SKM-1 treated with dmso at 0.1 percent for 144 hours (cell line): ENCODE measurements around the gene MINPP1.
"Not testable (repeated sequence)": the region's sequence is repeated elsewhere in the genome, so short reads cannot be mapped to it uniquely, and the experiment has no call there.

Experiments used
- DNase-seq: peaks from one replicate; lab custom pipeline; 2025; ENCODE audit not compliant: unreplicated experiment; lab: John Stamatoyannopoulos, UW

MINPP1 gene

DNA sequence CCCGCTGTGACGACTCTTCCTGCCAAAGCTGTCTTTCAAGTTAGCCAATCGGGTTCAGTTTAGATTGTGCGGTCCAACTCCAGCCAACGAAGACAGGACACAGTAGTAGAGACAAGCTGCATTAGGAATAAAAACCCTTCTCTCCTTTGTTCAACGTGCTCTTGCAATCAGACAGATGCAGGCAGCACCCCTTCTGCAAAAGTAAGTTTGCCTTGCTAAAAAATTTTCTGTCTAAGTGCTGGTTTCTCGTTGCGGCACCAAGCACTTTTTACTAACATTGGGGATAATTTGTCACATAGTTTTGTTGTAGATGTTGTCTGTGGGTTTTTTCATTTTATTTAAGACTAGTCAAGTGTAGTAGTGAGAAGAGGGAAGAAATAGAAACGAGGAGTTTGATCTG lies 58.1 kb downstream of the MINPP1 start:
- no peak for DNase-seq

- DNase-seq: no peak
Measured at GRCh38 chr10:87565010-87565409, 60.3 kb downstream of the MINPP1 start.

DNA sequence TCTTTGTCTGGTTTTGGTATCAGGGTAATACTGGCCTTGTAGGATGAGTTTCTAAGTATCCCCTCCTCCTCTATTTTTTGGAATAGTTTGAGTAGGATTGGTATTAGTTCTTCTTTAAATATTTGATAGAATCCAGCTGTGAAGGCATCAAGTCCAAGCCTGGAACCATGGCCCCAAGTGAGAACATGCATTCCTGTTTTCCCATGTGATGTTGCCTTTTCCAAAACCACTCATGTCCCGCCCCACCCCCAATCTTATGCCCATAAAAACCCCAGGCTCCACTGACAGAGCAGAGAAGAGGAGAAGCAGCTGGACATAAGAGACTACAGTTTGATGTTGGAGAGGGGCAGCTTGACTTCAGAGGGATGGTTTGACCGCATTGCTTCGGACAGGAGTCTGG lies 71.2 kb downstream of the MINPP1 start:
- no peak for DNase-seq

GRCh38 chr10:87578160-87578841 lies 73.6 kb downstream of the MINPP1 start:
- no peak for DNase-seq

GRCh38 chr10:87578842-87579401 lies 74.2 kb downstream of the MINPP1 start:
- DNase-seq: no peak

GRCh38 chr10:87579563-87579962 lies 74.9 kb downstream of the MINPP1 start:
- no peak for DNase-seq

GRCh38 chr10:87580016-87580415 lies 75.3 kb downstream of the MINPP1 start:
- DNase-seq: no peak

- DNase-seq: no peak
Measured at GRCh38 chr10:87585565-87586514, 81.1 kb downstream of the MINPP1 start.

DNA sequence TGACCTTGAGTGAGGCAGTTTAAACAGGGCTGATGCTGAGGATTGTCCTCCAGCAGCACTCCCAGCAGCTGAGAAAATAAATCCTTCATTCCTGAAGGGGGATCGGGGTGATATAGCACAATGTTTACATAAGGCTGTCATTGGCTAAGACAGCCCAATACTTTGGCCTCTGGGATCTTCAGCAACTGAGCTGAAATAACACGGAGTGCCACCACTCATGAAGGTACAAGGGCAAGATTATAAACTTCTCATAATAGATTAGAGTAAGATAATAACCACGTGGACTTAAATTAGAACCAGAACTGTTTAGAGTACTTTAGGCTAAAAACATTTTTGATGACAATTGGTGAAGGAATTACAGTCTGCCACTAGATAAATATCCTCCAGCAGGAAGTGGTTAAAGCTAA lies 85.0 kb downstream of the MINPP1 start:
- DNase-seq: no peak

- DNase-seq: no peak
Measured at GRCh38 chr10:87590705-87591588, 86.3 kb downstream of the MINPP1 start.

DNA sequence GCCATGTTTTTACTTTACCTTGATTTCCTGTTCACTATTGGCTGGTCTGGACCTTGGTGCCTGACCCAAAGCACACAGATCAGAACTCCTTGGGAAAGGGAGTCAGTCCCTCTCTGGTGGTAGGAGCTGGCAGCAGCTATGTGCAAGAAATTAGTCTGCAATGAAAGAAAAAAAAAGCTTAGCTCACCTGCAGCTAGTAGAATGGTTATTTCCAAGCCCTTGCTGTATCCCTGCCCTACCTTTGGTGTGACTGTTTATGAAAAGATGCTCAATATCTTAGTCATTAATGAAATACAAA lies 86.8 kb downstream of the MINPP1 start:
- DNase-seq: no peak

- DNase-seq: not testable (repeated sequence)
Measured at GRCh38 chr10:87592920-87593319, 88.2 kb downstream of the MINPP1 start.

DNA sequence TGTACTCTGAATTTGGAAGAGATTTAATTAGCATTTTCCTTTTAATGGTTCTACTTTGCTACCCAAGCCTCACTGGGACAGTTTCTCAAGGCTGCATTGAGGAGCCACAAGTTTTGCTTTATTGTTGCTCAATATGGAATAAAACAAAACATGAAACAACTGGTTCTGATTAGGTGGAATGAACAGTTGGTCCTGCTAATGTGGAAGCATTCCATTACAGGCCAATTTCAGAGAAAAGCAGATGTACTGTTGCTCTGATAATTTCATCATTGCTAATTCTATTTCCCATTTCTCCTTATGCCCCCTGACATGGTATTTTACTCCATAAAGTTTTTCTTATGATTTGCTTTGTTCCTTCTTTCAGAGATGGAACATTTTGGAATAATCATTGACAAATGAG lies 89.0 kb downstream of the MINPP1 start:
- DNase-seq: no peak

GRCh38 chr10:87594181-87594580 lies 89.5 kb downstream of the MINPP1 start:
- DNase-seq: no peak

DNA sequence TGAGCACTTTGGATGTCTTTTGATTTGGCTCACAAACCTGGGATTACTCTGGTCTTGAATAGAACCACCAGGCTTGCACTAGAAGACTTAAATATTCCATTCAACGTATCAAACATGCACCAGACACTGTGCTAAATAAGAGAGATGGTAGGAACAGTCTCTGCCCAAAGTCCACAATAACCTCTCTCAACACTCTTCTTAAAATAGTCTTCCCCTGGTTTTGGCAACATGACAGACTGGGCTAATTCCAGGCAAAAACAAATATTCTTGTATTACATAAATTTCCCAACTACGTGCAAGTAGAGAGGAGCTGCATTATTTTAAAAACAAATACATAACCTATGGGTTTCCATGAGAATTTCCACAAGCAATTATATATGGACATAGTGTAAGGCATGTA lies 90.2 kb downstream of the MINPP1 start:
- DNase-seq: no peak

GRCh38 chr10:87596351-87596750 lies 91.7 kb downstream of the MINPP1 start:
- peak; percentile 4 for DNase-seq

GRCh38 chr10:87598700-87599099 lies 94.0 kb downstream of the MINPP1 start:
- DNase-seq: no peak

DNA sequence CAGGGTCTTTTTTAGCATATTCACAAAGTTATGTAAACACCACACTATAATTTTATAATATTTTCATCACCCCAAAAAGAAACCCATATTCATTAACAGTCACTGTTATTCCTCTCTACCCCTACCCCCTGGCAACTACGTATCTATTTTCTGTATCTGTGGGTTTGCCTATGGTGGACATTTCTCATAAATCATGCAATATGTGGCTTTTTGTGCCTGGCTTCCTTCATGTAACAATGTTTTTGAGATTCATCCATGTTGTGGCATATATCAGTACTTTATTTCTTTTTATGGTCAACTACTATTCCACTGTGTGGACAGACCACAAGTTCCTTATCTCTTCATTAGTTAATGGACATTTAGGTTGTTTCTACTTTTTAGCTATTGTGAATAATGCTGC lies 95.9 kb downstream of the MINPP1 start:
- no peak for DNase-seq
